GM19328 (cell line): ENCODE results near the gene NDUFB7.

Experiments
- ATAC-seq: cut with Tn5 transposase; IDR thresholded peaks from one replicate; pipeline ENCODE4 v1.9.1; 2021; ENCODE audit warnings: mild to moderate bottlenecking, moderate library complexity; ENCODE audit not compliant: unreplicated experiment

The NDUFB7 gene

DNA sequence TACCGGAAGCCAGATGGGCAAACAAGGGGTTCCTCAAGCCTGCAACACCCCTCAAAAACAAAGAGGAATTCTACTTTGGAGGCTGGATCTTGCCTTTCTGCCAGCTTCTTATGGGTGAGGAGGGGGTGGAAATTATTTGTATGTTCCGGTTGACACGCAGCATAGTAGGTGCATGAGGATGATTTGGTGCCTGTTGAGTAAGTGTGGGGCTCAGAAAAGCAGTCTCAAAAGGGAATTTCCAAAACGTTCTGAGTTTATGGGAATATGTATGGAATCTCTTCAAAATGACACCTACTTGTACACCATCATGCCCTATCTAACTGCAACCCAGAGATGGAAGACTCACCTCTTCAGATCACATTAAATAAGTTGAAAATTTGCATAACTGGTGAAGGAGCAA is 45.4 kb downstream of the NDUFB7 start:
- no peak for ATAC-seq

DNA sequence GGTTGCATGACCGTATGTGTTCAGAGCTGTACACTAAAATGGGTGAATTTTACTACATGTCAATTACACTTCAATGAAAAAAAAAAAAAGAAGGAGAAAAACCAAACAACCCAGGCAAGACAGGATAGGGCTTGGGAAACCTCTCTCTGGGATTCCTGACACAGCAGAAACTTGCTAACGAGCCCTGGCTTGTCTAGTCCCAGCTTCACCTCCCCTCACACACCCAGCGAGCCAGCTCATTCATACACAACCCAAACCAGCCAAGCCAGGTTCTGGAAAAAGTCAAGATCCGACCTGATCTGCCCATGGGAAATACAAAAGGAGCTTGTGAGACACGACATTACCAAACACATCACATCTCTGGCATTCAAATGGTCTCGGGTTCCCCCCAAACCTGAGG is 46.1 kb downstream of the NDUFB7 start:
- no peak for ATAC-seq

DNA sequence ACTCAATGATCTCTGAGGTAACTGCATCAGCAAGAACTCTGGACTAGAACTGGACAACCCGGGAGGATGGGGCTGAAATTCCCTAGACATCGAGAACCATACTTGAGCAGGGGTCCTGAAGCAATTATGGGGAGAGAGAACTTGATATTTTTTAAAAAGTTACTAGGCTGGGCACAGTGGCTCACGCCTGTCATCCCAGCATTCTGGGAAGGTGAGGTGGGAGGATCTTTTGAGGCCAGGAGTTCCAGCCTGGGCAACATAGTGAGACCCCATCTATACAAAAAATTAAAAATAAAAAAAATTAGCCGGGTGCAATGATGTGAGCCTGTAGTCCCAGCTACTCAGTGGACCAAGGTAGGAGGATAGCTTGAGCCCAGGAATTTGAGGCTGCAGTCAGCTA is 51.3 kb downstream of the NDUFB7 start:
- ATAC-seq: no peak

DNA sequence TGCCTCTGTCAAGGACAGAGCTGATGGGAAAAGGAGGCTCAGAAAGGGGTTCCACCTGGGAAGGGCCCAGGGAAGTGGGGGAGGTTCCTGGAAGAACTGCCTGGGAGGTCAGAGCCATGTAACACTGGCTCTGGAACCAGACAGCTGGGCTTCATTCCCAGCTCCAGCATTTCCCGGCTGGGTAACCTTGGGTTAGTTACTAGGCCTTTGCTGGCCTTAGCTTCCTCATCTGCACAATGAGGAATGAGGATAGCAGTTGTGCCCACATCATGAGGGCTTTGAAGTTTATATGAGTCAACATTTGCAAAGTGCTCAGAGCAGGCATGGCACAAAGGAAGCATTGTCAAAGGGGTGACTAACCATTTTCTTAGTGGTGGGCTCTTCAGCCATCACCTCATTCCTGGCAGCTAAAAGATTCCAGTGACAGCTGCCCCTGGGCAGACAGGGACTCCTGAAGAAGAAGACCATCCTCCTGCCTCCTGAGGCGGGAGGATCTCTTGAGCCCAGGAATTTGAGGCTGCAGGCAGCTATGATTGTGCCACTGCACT is 51.9 kb downstream of the NDUFB7 start:
- no peak for ATAC-seq

DNA sequence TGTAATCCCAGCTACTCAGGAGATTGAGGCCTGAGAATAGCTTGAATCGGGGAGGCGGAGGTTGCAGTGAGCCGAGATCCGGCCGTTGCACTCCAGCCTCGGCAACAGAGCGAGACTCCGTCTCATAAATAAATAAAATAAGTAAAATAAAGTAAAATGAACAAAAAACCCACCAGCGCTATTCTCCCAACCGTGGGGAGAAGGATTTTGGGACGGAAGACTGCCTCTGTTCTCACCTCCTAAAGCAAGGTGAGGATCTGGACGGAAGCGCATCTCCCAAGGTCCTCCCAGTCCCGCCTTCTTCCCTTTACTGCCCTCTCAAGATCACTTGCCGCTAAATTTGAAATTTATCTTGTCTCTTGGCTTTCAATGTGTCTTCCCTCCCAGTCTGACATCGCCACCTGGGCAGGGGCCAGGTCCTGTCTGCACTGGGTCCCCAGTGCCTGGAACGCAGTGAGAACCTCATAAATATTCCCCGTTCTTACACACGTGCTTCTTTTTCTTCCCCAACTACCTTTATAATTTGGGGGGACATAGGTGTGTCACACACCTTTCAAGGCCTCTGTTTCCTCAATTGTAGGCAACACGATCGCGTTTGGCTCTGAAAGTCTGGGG is 52.5 kb downstream of the NDUFB7 start:
- no peak for ATAC-seq

DNA sequence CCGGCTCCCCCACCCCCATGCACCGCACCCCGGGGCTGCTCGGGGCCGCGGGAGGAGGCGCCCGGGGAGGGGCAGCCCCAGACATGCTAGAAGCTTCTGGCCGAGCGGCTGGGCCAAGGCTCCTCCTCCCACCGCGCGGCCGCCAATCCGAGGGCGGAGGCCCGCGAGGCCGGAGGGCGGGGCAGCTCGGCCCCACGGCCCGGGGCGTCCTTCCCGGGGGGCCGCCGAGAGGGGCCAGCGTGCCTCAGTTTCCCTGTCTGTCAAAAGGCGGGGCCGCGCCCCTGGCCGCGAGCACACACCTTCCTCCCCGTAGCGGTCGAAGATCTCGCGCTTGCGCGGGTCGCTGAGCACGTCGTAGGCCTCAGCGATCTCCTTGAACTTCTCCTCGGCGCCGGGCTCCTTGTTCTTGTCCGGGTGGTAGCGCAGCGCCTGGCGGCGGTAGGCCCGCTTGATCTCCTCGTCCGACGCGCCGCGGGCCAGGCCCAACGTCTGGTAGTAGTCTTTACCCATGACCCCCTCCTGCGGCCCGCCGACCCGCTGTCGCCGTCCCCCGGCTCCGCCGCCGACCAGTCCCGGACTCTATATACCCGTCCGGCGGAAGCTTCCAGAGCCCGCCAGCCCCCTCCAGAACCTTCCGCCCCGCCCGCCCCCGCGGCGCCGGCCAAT is 53.9 kb downstream of the NDUFB7 start, which contains the start of gene DNAJB1:
TSS of gene DNAJB1 (minus strand) at position 558 of the 666 bp plus-strand sequence. CDS start at position 510, 48 bp downstream.
- ATAC-seq: peak; percentile 68

DNA sequence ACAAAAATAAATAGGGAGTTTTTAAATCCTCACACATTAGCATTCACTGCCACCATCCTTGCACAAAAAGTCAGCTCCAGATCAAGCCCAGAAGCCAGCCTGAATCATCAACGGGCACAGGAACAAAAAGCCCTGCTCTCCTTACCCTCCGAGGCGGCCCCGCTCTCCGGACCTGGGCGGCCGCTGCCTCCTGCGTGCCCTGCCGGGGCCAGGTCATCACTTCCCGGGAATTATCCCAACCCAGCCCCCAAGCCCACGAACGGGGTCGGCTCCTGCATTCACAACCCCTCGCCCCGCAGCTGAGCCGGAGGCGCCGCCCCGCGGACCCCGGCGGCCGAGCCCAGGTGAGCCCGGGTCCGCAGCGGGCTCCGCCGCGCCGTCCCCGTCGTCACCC is 54.4 kb downstream of the NDUFB7 start:
- ATAC-seq: no peak

DNA sequence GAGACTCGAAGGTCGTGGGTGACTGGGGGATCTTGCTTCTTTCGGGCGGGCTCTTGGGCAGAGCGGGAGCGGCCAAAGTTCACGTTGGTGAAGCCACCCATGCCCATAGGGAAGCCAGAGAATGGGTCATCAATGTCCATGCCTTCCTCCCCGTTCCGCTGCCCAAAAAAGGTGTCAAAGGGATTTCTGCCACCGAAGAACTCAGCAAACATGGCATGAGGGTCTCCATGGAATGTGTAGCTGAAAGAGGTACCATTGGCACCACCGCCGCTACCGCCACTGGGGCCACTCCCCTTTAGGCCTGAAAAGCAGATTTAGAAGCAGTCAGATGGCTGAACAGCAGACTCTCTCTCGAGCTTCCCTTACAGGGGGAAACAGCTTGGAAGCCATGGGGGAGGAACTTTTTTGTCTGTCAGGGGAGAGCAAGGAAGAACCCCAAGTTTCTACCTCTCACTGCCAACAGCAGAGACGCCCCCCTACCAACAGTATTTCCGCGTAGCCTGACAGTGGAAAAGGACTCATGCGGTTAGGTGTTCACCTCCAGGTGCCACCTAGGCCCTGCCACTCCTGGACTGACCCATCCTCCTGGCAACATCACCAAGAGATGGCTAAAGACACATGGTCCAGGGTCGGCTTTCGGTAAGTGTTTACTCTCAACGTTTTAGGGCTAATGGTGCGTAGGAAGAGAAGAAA is 55.0 kb downstream of the NDUFB7 start:
- ATAC-seq: no peak
